Fibroblast of pulmonary artery (primary cell): ENCODE measurements around the gene OLFM1.

Experiments
- DNase-seq: peaks from one replicate; pipeline ENCODE4 v3.0.0-alpha.2; 2010; ENCODE audit warnings: low read depth
- H3K4me3 ChIP-seq: replicated peaks from 2 replicates; pipeline ENCODE4 v1.5.1; 2011; ENCODE audit warnings: low read depth, mild to moderate bottlenecking, control low read depth, low read length, moderate library complexity
- CTCF ChIP-seq: IDR thresholded peaks from 2 replicates; pipeline ENCODE4 v1.5.1; 2011; ENCODE audit warnings: mild to moderate bottlenecking, control low read depth, low read length, inconsistent platforms; ENCODE audit errors: missing control alignments

Gene OLFM1

GRCh38 chr9:135141183-135141774 lies 53.8 kb downstream of the OLFM1 start:
- no peak for TF ChIP-seq CTCF
- no peak overlapping the region for H3K4me3 ChIP-seq
- DNase-seq: no peak

GRCh38 chr9:135144581-135145170 lies 57.2 kb downstream of the OLFM1 start:
- DNase-seq: no peak
- no peak for TF ChIP-seq CTCF
- no peak overlapping the region for H3K4me3 ChIP-seq

- H3K4me3 ChIP-seq: no peak overlapping the region
- DNase-seq: no peak
- no peak for TF ChIP-seq CTCF
Observed at GRCh38 chr9:135145312-135145711, 57.8 kb downstream of the OLFM1 start.

GRCh38 chr9:135146241-135146640 lies 58.8 kb downstream of the OLFM1 start:
- no peak for DNase-seq
- no peak overlapping the region for H3K4me3 ChIP-seq
- TF ChIP-seq CTCF: no peak

- no peak overlapping the region for H3K4me3 ChIP-seq
- TF ChIP-seq CTCF: no peak
- no peak for DNase-seq
Observed at GRCh38 chr9:135146766-135147473, 59.5 kb downstream of the OLFM1 start.

- H3K4me3 ChIP-seq: no peak overlapping the region
- no peak for DNase-seq
- no peak for TF ChIP-seq CTCF
Observed at GRCh38 chr9:135147474-135147805, 60.0 kb downstream of the OLFM1 start.
